Inflammatory macrophage treated with lipopolysaccharide for 1 hour (primary cell): Measurements from ENCODE around the gene ODF2.
A peak's percentile ranks its signal among the peaks of the same experiment; 100 is the strongest.
"Not testable (repeated sequence)": the region's sequence is repeated elsewhere in the genome, so short reads cannot be mapped to it uniquely, and the experiment has no call there.

Experiments
- DNase-seq, 2 donors: peaks; one replicate each; pipeline ENCODE4 v3.0.0-alpha.2; 2020 to 2022

ODF2 gene

DNA sequence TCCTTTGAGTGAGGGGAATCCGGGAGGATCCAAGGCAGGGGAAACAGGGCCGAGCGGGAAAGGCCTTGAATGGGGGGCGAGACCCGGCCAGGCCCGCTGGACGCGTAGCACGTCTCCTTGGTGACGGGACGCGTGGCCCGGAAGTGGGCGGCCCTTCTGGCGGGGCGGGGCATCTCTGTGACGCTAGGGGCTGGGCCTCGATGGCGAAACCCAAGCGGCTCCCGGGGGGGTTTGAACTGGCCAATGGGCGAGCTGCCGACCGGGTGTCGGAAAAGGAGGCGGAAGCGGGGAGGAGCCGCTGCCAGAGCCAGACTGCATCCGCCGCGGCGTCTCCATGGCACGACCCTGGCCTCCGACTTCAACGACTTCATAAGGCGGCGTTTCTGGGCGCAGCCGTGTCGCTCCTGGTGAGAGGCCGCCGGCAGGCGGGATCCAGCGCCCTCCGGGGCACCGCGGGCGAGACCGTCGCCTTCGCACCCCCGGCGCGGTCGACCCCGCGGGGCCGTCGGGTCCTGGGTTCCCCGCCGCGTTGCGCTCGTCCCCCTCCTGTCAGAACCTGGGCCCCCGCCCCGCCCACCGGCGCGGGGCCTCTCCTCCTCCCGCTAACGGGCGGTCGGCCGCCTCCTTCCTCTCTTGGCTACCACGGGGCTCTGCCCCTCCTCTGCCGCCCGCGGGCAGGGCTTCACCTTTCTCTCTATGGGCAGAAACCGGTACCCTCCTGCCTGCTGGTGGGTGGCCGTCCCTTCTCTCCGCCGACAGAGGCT, at the start of gene ODF2:
TSS of gene ODF2 (plus strand) at position 158 of the 764 bp plus-strand sequence. CDS start at position 244, 86 bp downstream.
- peak; percentile 91 to 98 for DNase-seq

- no peak for DNase-seq
Measured at GRCh38 chr9:128406848-128407391, 48.9 kb upstream of the ODF2 start.

- DNase-seq: no peak
Measured at GRCh38 chr9:128408963-128409431, 46.8 kb upstream of the ODF2 start.

- no peak for DNase-seq
Measured at GRCh38 chr9:128409450-128409849, 46.4 kb upstream of the ODF2 start.

DNA sequence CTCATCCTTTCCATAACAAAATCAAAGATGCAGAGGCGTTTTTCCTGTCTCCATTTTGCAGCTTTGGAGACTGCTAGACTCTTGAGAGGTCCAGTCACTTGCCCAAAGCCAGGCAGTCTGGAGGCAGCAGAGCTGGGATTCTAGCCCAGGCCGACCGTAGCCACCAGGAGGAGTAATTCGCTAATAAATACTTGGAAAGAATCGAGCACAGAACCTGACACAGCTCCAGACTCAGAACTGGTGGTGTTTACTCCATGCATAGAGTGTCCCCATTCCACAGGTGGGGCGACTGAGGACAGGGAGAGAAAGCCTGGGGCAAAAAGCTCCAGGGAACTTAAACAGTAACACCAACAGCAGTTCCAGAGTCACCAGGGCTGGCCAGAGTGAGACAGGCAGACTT, 45.8 kb upstream of the ODF2 start:
- no peak for DNase-seq

DNA sequence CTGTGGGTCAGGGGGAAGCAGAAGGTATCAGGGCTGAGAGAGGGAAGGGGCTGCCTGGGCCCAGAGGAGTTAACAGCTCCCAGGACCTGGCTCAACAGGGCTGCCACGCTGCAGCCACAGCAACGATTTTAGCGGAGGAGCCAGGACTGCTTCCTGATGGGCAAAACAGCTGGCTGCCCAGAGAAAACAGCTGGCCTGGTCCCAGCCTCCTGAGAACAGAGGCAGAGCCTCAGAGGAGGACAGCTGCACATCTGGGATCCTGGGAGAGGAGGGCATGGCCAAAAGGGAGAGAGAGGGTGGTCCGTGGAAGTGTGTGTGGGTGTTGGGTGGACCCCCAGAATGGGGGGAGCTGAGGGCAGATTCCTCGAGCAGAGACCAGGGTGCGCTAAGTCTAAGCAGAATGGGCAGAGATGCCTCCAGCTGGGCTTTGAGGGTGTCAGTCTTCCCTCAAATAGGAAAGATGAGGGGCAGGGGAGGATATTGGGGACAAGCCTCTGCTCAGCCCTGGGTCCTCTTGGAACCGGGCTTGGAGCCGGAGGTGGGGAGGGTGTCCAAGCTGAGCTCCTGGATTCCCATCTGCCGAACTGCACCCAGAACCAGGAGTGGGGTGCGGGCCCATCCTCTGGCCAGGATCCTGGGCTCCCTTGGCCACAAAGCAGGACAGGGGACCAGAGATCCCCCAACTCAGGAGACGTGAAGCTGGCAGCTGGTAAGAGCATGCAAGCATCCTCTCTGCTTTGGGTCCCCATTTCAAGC, 44.3 kb upstream of the ODF2 start:
- DNase-seq: no peak

GRCh38 chr9:128412120-128412790, 43.6 kb upstream of the ODF2 start:
- peak; percentile 21 to 58 for DNase-seq

GRCh38 chr9:128413728-128414127, 42.1 kb upstream of the ODF2 start:
- DNase-seq: not testable (repeated sequence)

GRCh38 chr9:128414461-128414860, 41.3 kb upstream of the ODF2 start:
- no peak for DNase-seq

- DNase-seq: no peak
Measured at GRCh38 chr9:128415281-128415680, 40.5 kb upstream of the ODF2 start.

DNA sequence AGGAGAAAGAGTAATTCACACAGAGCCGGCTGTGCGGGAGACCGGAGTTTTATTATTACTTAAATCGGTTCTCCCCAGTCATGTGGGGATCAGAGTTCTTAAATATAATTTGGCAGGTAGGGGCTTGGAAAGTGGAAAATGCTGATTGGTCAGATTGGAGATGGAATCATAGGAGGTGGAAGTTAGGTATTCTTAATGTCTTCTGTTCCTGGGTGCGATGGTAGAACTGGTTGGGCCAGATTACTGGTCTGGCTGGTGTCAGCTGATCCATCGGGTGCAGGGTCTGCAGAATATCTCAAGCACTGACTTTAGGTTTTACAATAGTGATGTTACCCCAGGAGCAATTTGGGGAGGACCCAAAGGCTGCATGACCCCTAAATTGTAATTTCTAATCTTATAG, 39.8 kb upstream of the ODF2 start:
- DNase-seq: no peak

GRCh38 chr9:128416432-128417019, 39.3 kb upstream of the ODF2 start:
- DNase-seq: no peak

DNA sequence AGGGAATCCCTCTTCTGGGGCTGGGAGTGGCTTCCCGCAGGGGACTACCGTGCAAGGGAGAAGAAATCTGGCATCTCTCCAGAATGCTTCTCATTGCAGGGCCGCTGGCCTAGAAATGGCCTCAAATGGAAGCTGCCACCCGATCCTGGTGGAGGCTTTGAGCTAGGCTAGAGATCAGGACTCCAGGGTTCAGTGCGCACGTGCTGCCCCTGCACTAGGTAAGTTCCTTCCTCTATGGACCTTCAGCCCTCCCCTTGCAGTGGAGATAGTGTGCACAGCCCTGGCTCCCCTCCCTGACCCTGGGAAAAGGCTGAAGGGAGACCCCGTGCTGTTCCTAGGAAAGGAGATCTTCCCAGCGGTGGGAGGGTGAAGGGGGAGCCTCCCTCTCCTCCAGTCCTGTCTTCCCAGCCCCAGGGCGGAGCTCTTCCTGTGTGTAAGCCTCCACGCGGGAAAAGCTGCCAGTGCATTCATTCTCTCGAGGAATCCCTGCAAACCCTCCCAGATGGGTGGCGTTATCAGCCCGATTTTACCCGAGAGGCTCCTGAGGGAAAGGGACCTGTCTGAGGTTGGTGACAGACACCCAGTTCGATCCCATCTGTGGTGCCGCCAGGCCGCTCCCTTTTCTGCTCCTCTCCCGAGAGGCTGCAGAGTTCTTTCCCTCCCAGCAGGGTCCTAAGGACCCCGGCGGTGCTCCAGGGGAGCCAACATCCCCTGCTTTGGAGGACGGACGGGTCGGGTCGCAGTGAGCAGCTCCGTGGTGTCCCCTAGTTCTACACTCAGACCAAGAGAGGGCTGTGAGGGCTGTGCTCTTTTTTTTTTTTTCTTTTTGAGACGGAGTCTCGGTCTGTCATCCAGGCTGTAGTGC, 36.5 kb upstream of the ODF2 start:
- no peak for DNase-seq

- DNase-seq: peak; percentile 88 to 89
Measured at GRCh38 chr9:128420060-128420650, 35.7 kb upstream of the ODF2 start.

- DNase-seq: peak; percentile 15 to 17
Measured at GRCh38 chr9:128420651-128421481, 34.9 kb upstream of the ODF2 start, which contains the start of gene CERCAM. Gene CERCAM (plus strand): TSS chr9:128420857. CDS start chr9:128420878, 21 bp downstream.

- DNase-seq: peak; percentile 41 to 54
Measured at GRCh38 chr9:128421482-128421996, 34.3 kb upstream of the ODF2 start.

- not testable (repeated sequence) for DNase-seq
Measured at GRCh38 chr9:128422022-128422782, 33.6 kb upstream of the ODF2 start.

- DNase-seq: no peak
Measured at GRCh38 chr9:128422783-128423150, 33.0 kb upstream of the ODF2 start.

DNA sequence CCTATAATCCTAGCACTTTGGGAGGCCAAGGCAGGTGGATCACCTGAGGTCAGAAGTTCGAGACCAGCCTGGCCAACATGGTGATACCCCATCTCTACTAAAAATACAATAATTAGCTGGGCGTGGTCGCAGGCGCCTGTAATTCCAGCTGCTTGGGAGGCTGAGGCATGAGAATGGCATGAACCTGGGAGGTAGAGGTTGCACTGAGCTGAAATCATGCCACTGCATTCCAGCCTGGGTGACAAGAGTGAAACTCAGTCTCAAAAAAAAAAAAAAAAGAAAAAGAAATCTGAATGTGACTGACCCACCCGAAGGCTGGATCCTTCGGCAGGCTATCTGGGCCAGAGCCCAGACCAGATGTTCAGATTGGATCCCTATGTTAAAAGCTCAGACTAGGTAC, 32.5 kb upstream of the ODF2 start:
- not testable (repeated sequence) for DNase-seq
